Spleen (tissue), 11 donors: ENCODE measurements around the gene SPIRE1. TPM values are rescaled to one million over a fixed set of nuclear protein-coding genes. Genes with fewer than 3 reads are reported as not detected.

Source experiments
- DNase-seq: peaks from one replicate; pipeline ENCODE4 v3.0.0-alpha.2; 2020
- H3K27ac ChIP-seq, 8 donors: fragments of 200-600 bp; sonication (generic) in 7 of 8; 1 replicate in 4 of 8; 2 replicates in 4 of 8; pipeline versions ENCODE4 v1.5.0 to v1.8.0; 2016 to 2021; ENCODE audit warnings: inconsistent platforms in 4 of 8, mild to moderate bottlenecking in 4 of 8, moderate library complexity in 1 of 8
- H3K27me3 ChIP-seq, 7 donors: fragments of 200-600 bp; sonication (generic) in 6 of 7; replicated peaks in 1 of 7; 1 replicate in 4 of 7; 2 replicates in 3 of 7; pipeline versions ENCODE4 v1.5.0 to v1.8.0; 2016 to 2021; ENCODE audit warnings: inconsistent platforms in 3 of 7, mild to moderate bottlenecking in 1 of 7
- H3K36me3 ChIP-seq, 6 donors: fragments of 200-600 bp; sonication (generic) in 5 of 6; 1 replicate in 4 of 6; 2 replicates in 2 of 6; pipeline versions ENCODE4 v1.5.0 to v1.8.0; 2016 to 2021; ENCODE audit warnings: inconsistent platforms in 2 of 6
- H3K4me1 ChIP-seq, 6 donors: fragments of 200-600 bp; sonication (generic) in 5 of 6; 1 replicate in 3 of 6; 2 replicates in 3 of 6; pipeline versions ENCODE4 v1.5.0 to v1.8.0; 2016 to 2021; ENCODE audit warnings: inconsistent platforms in 3 of 6
- H3K4me3 ChIP-seq, 8 donors: fragments of 200-600 bp; sonication (generic) in 7 of 8; 1 replicate in 4 of 8; 2 replicates in 4 of 8; pipeline versions ENCODE4 v1.5.0 to v1.8.0; 2016 to 2021; ENCODE audit warnings: inconsistent platforms in 4 of 8, mild to moderate bottlenecking in 4 of 8, moderate library complexity in 2 of 8
- H3K9me3 ChIP-seq, 8 donors: fragments of 200-600 bp; sonication (generic) in 7 of 8; 1 replicate in 4 of 8; 2 replicates in 4 of 8; pipeline versions ENCODE4 v1.5.0 to v1.8.0; 2016 to 2021; ENCODE audit warnings: inconsistent platforms in 4 of 8
- CTCF ChIP-seq, 11 experiments: fragments of 200-600 bp in 7 of 11; fragments of 450-650 bp in 4 of 11; sonication (generic) in 4 of 11; IDR thresholded peaks in 8 of 11; conservative IDR thresholded peaks in 3 of 11; 1 replicate in 7 of 11; 2 replicates in 4 of 11; pipeline versions ENCODE4 v1.4.0 to v1.8.0; 2016 to 2021; ENCODE audit warnings: antibody characterized with exemption in 11 of 11, inconsistent platforms in 4 of 11, mild to moderate bottlenecking in 1 of 11
- POLR2A ChIP-seq, 3 donors: fragments of 450-650 bp; IDR thresholded peaks; one replicate each; pipeline ENCODE4 v1.5.1; 2017; ENCODE audit warnings: antibody characterized with exemption in 3 of 3, mild to moderate bottlenecking in 1 of 3
- POLR2AphosphoS5 ChIP-seq, 3 donors: sonication (generic); formaldehyde crosslinking; IDR thresholded peaks; one replicate each; pipeline ENCODE4 v1.5.1; 2017; ENCODE audit warnings: antibody characterized with exemption in 3 of 3
- WGBS, 5 donors: extraction: QIAGEN DNeasy Blood & Tissue Kit in 3 of 5; methylation state at CpG; one replicate each; pipeline versions ENCODE4 v1.1.5 to v1.1.7; 2013 to 2018; 5-methylcytosine and 5-hydroxymethylcytosine counted together
- intact Hi-C: fragments of 100-400 bp; cut with DNase I; formaldehyde crosslinking; loops from one replicate; pipeline ENCODE4 v1.15.0; 2023; ENCODE audit warnings: low total_unique reads
- polyA plus RNA-seq, 3 donors: library from polyadenylated mRNA; stranded (reverse); fragments of 200-250 nt; gene quantifications; one replicate each; pipeline ENCODE4 v1.2.1, GENCODE V29; 2013
- total RNA-seq, 7 donors: library from RNA; depleted of rRNA in 3 of 7; stranded (reverse); fragments of >200 nt in 3 of 7; fragmentation: NEBNext Ultra II Directional in 4 of 7; extraction: Animal tissue kit (Norgen Biotek cat#: 25700) in 4 of 7; gene quantifications; one replicate each; pipeline versions ENCODE4 v1.1.0 to v1.2.1, GENCODE V29; 2016 to 2021
- donor health status: healthy with polysubstance abuse.
- donor health status: DM: no; HTN: no; CAD: no; lungs with moderate emphysema.
- donor health status: DM: no; HTN: no; CAD: no.
- donor health status: Bipolar disorder and iron deficiency.
- donor health status: healthy.
- donor health status: DM: no; HTN: no; CAD: no.
- donor health status: DM: yes; HTN: yes; CAD: no.

Gene SPIRE1
- total and polyA plus RNA-seq, 10 donors, result 1.4 to 19.4 (median 11.1) TPM

GRCh38 chr18:12694032-12694431 lies 36.1 kb upstream of the SPIRE1 start:
- H3K36me3 ChIP-seq, result peaks cover 0 to 71% (median 11%) of the 10 kb centered on the region in 6 donors
- intact Hi-C loops, result no loop called here
- H3K9me3 ChIP-seq, result no peaks in the 10 kb centered on the region
- H3K27me3 ChIP-seq, result no peaks in the 10 kb centered on the region
- WGBS, 5 donors, result 43 to 91% (median 80%) methylated on average over 2 of the region's 2 CpGs
- H3K4me3 ChIP-seq, result no peak overlapping the region
- TF ChIP-seq POLR2A (IDR thresholded peaks at IDR 0.05) (no peak), CTCF (IDR thresholded peaks at IDR 0.05 in 8 of 11, conservative IDR thresholded peaks at IDR 0.05 in 3 of 11) (no peak), POLR2AphosphoS5 (IDR thresholded peaks at IDR 0.05) (no peak)
- H3K27ac ChIP-seq, result no peak overlapping the region
- no peak for DNase-seq
- peaks cover 0 to 4% (median 0%) of the 10 kb centered on the region in 6 donors for H3K4me1 ChIP-seq

- intact Hi-C loops, result no loop called here
- WGBS, 5 donors, result 82 to 92% (median 86%) methylated on average over 9 of the region's 9 CpGs
- Histone ChIP-seq H3K27ac (no peak overlapping the region), H3K9me3 (no peaks in the 10 kb centered on the region), H3K4me1 (peaks cover 0 to 4% (median 0%) of the 10 kb centered on the region in 6 donors), H3K4me3 (no peak overlapping the region), H3K27me3 (no peaks in the 10 kb centered on the region), H3K36me3 (peaks cover 0 to 61% (median 11%) of the 10 kb centered on the region in 6 donors)
- DNase-seq, result no peak
- no peak for TF ChIP-seq CTCF (IDR thresholded peaks at IDR 0.05 in 8 of 11, conservative IDR thresholded peaks at IDR 0.05 in 3 of 11)
- no peak for TF ChIP-seq POLR2A (IDR thresholded peaks at IDR 0.05)
- TF ChIP-seq POLR2AphosphoS5 (IDR thresholded peaks at IDR 0.05), result no peak
These were observed 34.3 kb upstream of the SPIRE1 start for GRCh38 chr18:12692206-12692605.

GRCh38 chr18:12689256-12689850 lies 31.4 kb upstream of the SPIRE1 start:
- Histone ChIP-seq H3K27me3 (no peaks in the 10 kb centered on the region), H3K36me3 (peaks cover 0 to 59% (median 11%) of the 10 kb centered on the region in 6 donors), H3K27ac (no peak overlapping the region), H3K4me3 (no peak overlapping the region), H3K4me1 (peaks cover 0 to 4% (median 0%) of the 10 kb centered on the region in 6 donors), H3K9me3 (no peaks in the 10 kb centered on the region)
- TF ChIP-seq POLR2AphosphoS5 (IDR thresholded peaks at IDR 0.05) (no peak), CTCF (IDR thresholded peaks at IDR 0.05 in 8 of 11, conservative IDR thresholded peaks at IDR 0.05 in 3 of 11) (no peak), POLR2A (IDR thresholded peaks at IDR 0.05) (no peak)
- 50 to 68% (median 61%) methylated on average over 4 of the region's 4 CpGs for WGBS, 5 donors
- no peak for DNase-seq
- intact Hi-C loops, result no loop called here

- Histone ChIP-seq H3K27me3 (no peaks in the 10 kb centered on the region), H3K4me1 (peaks cover 0 to 4% (median 0%) of the 10 kb centered on the region in 6 donors), H3K27ac (no peak overlapping the region), H3K4me3 (no peak overlapping the region), H3K36me3 (peaks cover 0 to 64% (median 7%) of the 10 kb centered on the region in 6 donors), H3K9me3 (no peaks in the 10 kb centered on the region)
- intact Hi-C loops, result no loop called here
- DNase-seq, result no peak
- TF ChIP-seq POLR2A (IDR thresholded peaks at IDR 0.05), result no peak
- no peak for TF ChIP-seq POLR2AphosphoS5 (IDR thresholded peaks at IDR 0.05)
- TF ChIP-seq CTCF (IDR thresholded peaks at IDR 0.05 in 8 of 11, conservative IDR thresholded peaks at IDR 0.05 in 3 of 11), result no peak
- 70 to 82% (median 78%) methylated on average over 3 of the region's 3 CpGs for WGBS, 5 donors
These were observed 28.2 kb upstream of the SPIRE1 start for GRCh38 chr18:12686100-12686499.
